Esophagus squamous epithelium (tissue), 4 donors: ENCODE data around the gene SNX9.

Source experiments
- POLR2A ChIP-seq, 4 donors: fragments of 450-650 bp; IDR thresholded peaks; one replicate each; pipeline ENCODE4 v1.6.1; 2017; ENCODE audit warnings: antibody characterized with exemption in 4 of 4, mild to moderate bottlenecking in 4 of 4, moderate library complexity in 3 of 4
- TF ChIP-seq, protein P1 (sequence below), 6 experiments: fragments of 450-650 bp in 4 of 6; fragments of 200-600 bp in 2 of 6; sonication (generic) in 2 of 6; IDR thresholded peaks; one replicate each; pipeline ENCODE4 v1.5.1; 2016 to 2019; ENCODE audit warnings: antibody characterized with exemption in 6 of 6, mild to moderate bottlenecking in 4 of 6, moderate library complexity in 4 of 6

GRCh38 chr6:157921685-157922367 lies 98.8 kb downstream of the SNX9 start:
- TF ChIP-seq, protein P1, sequence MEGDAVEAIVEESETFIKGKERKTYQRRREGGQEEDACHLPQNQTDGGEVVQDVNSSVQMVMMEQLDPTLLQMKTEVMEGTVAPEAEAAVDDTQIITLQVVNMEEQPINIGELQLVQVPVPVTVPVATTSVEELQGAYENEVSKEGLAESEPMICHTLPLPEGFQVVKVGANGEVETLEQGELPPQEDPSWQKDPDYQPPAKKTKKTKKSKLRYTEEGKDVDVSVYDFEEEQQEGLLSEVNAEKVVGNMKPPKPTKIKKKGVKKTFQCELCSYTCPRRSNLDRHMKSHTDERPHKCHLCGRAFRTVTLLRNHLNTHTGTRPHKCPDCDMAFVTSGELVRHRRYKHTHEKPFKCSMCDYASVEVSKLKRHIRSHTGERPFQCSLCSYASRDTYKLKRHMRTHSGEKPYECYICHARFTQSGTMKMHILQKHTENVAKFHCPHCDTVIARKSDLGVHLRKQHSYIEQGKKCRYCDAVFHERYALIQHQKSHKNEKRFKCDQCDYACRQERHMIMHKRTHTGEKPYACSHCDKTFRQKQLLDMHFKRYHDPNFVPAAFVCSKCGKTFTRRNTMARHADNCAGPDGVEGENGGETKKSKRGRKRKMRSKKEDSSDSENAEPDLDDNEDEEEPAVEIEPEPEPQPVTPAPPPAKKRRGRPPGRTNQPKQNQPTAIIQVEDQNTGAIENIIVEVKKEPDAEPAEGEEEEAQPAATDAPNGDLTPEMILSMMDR (IDR thresholded peaks at IDR 0.05): no peak
- TF ChIP-seq POLR2A (IDR thresholded peaks at IDR 0.05): no peak
